Osteoblast (primary cell): ENCODE measurements around the gene USP34. TPM values are rescaled to one million over a fixed set of nuclear protein-coding genes. Genes with fewer than 3 reads are reported as not detected.

ENCODE experiments used
- DNase-seq: peaks from one replicate; pipeline ENCODE4 v3.0.0; 2011; ENCODE audit warnings: low spot score, mixed read lengths; ENCODE audit not compliant: insufficient read length; ENCODE audit errors: missing footprints
- H2AFZ ChIP-seq: 2 replicates; pipeline ENCODE4 v1.6.0; 2011; ENCODE audit warnings: mild to moderate bottlenecking, low read length
- H3K27ac ChIP-seq: 2 replicates; pipeline ENCODE4 v1.5.1; 2011; ENCODE audit warnings: mild to moderate bottlenecking, low read depth, low read length, moderate library complexity
- H3K27me3 ChIP-seq: 2 replicates; pipeline ENCODE4 v1.6.0; 2012; ENCODE audit warnings: mild to moderate bottlenecking, control low read depth, inconsistent platforms, low read length, moderate library complexity; ENCODE audit not compliant: insufficient read depth
- H3K36me3 ChIP-seq: 2 replicates; pipeline ENCODE4 v1.5.1; 2011; ENCODE audit warnings: mild to moderate bottlenecking, low read length, control low read depth, moderate library complexity; ENCODE audit not compliant: insufficient read depth
- H3K4me1 ChIP-seq: 2 replicates; pipeline ENCODE4 v1.5.1; 2011; ENCODE audit warnings: mild to moderate bottlenecking, low read length, control low read depth, moderate library complexity; ENCODE audit not compliant: insufficient read depth
- H3K4me2 ChIP-seq: 2 replicates; pipeline ENCODE4 v1.6.0; 2011; ENCODE audit warnings: mild to moderate bottlenecking, low read length; ENCODE audit not compliant: insufficient read depth
- H3K4me3 ChIP-seq: fragments of 200-600 bp; sonication (generic); 3 replicates; pipeline ENCODE4 v1.5.1; 2012; ENCODE audit warnings: mild to moderate bottlenecking, low read length, inconsistent platforms; ENCODE audit not compliant: insufficient read depth
- H3K79me2 ChIP-seq: 2 replicates; pipeline ENCODE4 v1.6.0; 2012; ENCODE audit warnings: mild to moderate bottlenecking, low read length, control low read depth, inconsistent platforms; ENCODE audit not compliant: insufficient read depth
- H3K9me3 ChIP-seq: 2 replicates; pipeline ENCODE4 v1.5.1; 2011; ENCODE audit warnings: low read depth, low read length, control low read depth
- H4K20me1 ChIP-seq: 2 replicates; pipeline ENCODE4 v1.6.0; 2012; ENCODE audit warnings: mild to moderate bottlenecking, low read length, control low read depth; ENCODE audit not compliant: insufficient read depth
- total RNA-seq: library from RNA; depleted of rRNA; stranded (reverse); fragments of >200 nt; gene quantifications from 2 replicates; pipeline ENCODE4 v1.2.3, GENCODE V29; 2012
- TF ChIP-seq, protein P1 (sequence below): IDR thresholded peaks from 2 replicates; pipeline ENCODE4 v1.5.1; 2011; ENCODE audit warnings: mild to moderate bottlenecking, low read depth, low read length, moderate library complexity; ENCODE audit errors: extremely low read depth

USP34 gene
- total RNA-seq, 1 donor = 152 TPM

DNA sequence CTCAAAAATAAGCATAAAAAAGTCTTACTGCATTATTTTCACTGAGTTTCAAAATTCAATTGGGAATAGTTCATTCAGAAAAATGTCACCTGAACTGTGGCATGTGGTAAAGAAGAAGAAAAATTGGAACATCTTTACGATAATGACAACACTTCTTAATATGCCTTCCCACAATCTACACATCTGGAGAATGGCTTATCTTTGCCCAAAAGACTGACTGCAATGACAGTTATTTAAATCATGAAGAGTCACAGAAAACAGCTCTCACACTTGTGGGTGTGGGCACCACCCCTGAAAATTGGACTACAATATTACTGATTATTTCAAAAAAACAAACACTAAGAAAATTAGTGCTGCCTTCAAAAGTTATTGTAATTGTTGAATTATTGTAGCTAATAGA is 152.3 kb downstream of the USP34 start:
- Histone ChIP-seq H3K4me3 (no peak overlapping the region), H3K4me1 (no peaks in the 10 kb centered on the region), H3K9me3 (no peaks in the 10 kb centered on the region), H3K36me3 (peaks cover 22% of the 10 kb centered on the region), H3K79me2 (peaks cover 4% of the 10 kb centered on the region), H4K20me1 (no peaks in the 10 kb centered on the region), H3K4me2 (no peak overlapping the region), H3K27me3 (no peaks in the 10 kb centered on the region), H2AFZ (no peak overlapping the region), H3K27ac (no peak overlapping the region)
- TF ChIP-seq, protein P1, sequence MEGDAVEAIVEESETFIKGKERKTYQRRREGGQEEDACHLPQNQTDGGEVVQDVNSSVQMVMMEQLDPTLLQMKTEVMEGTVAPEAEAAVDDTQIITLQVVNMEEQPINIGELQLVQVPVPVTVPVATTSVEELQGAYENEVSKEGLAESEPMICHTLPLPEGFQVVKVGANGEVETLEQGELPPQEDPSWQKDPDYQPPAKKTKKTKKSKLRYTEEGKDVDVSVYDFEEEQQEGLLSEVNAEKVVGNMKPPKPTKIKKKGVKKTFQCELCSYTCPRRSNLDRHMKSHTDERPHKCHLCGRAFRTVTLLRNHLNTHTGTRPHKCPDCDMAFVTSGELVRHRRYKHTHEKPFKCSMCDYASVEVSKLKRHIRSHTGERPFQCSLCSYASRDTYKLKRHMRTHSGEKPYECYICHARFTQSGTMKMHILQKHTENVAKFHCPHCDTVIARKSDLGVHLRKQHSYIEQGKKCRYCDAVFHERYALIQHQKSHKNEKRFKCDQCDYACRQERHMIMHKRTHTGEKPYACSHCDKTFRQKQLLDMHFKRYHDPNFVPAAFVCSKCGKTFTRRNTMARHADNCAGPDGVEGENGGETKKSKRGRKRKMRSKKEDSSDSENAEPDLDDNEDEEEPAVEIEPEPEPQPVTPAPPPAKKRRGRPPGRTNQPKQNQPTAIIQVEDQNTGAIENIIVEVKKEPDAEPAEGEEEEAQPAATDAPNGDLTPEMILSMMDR = no peak
- DNase-seq = no peak

GRCh38 chr2:61295981-61296380 is 174.9 kb downstream of the USP34 start:
- H3K36me3 ChIP-seq = peaks cover 41% of the 10 kb centered on the region
- no peaks in the 10 kb centered on the region for H3K27me3 ChIP-seq
- peaks cover 8% of the 10 kb centered on the region for H3K79me2 ChIP-seq
- no peak overlapping the region for H2AFZ ChIP-seq
- no peak overlapping the region for H3K4me3 ChIP-seq
- no peak overlapping the region for H3K27ac ChIP-seq
- no peaks in the 10 kb centered on the region for H4K20me1 ChIP-seq
- TF ChIP-seq, protein P1 = no peak
- no peaks in the 10 kb centered on the region for H3K4me1 ChIP-seq
- H3K9me3 ChIP-seq = no peaks in the 10 kb centered on the region
- DNase-seq = no peak
- no peak overlapping the region for H3K4me2 ChIP-seq

GRCh38 chr2:61291851-61292575 is 178.9 kb downstream of the USP34 start:
- Histone ChIP-seq H4K20me1 (no peaks in the 10 kb centered on the region), H2AFZ (no peak overlapping the region), H3K36me3 (peaks cover 23% of the 10 kb centered on the region), H3K4me3 (no peak overlapping the region), H3K27me3 (no peaks in the 10 kb centered on the region), H3K27ac (no peak overlapping the region), H3K9me3 (no peaks in the 10 kb centered on the region), H3K4me2 (no peak overlapping the region), H3K4me1 (no peaks in the 10 kb centered on the region), H3K79me2 (peaks cover 12% of the 10 kb centered on the region)
- TF ChIP-seq, protein P1 = no peak
- no peak for DNase-seq

GRCh38 chr2:61288070-61288841 is 182.6 kb downstream of the USP34 start:
- no peak for DNase-seq

More at GRCh38 chr2:61288070-61288841, 182.6 kb downstream of the USP34 start:
- no peak overlapping the region for H3K27ac ChIP-seq
- no peak overlapping the region for H3K4me2 ChIP-seq
- H3K9me3 ChIP-seq = no peaks in the 10 kb centered on the region
- no peaks in the 10 kb centered on the region for H3K27me3 ChIP-seq
- H3K79me2 ChIP-seq = peaks cover 12% of the 10 kb centered on the region
- H3K36me3 ChIP-seq = peaks cover 3% of the 10 kb centered on the region
- H3K4me3 ChIP-seq = no peak overlapping the region
- H3K4me1 ChIP-seq = no peaks in the 10 kb centered on the region
- H2AFZ ChIP-seq = no peak overlapping the region
- TF ChIP-seq, protein P1 = no peak
- H4K20me1 ChIP-seq = no peaks in the 10 kb centered on the region
